ENCODE data around the gene TRPM3.

DNA sequence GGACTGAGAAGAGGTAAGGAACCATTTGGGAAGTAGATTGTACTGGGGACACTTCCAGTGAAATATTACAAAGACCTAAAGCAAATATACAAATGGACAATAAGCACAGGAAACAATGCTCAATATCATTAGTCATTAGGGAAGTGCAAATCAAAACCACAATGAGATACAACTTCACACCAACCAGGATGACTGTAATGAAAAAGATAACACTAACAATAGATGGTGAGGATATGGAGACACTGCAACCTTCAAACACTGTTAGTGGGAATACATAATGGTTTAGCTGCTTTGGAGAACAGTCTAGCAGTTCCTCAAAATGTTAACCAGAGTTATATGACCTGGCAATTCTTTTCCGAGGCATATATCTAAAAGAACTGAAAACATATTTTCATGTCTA is 149.7 kb downstream of the TRPM3 start:
- TF ChIP-seq, protein P1, sequence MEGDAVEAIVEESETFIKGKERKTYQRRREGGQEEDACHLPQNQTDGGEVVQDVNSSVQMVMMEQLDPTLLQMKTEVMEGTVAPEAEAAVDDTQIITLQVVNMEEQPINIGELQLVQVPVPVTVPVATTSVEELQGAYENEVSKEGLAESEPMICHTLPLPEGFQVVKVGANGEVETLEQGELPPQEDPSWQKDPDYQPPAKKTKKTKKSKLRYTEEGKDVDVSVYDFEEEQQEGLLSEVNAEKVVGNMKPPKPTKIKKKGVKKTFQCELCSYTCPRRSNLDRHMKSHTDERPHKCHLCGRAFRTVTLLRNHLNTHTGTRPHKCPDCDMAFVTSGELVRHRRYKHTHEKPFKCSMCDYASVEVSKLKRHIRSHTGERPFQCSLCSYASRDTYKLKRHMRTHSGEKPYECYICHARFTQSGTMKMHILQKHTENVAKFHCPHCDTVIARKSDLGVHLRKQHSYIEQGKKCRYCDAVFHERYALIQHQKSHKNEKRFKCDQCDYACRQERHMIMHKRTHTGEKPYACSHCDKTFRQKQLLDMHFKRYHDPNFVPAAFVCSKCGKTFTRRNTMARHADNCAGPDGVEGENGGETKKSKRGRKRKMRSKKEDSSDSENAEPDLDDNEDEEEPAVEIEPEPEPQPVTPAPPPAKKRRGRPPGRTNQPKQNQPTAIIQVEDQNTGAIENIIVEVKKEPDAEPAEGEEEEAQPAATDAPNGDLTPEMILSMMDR (IDR thresholded peaks at IDR 0.05): no peak
- TF ChIP-seq POLR2A (IDR thresholded peaks at IDR 0.05): no peak
